Colonic mucosa (tissue), 4 donors: ENCODE results near the gene CHML. TPM values are rescaled to one million over a fixed set of nuclear protein-coding genes. Genes with fewer than 3 reads are reported as not detected.
A peak's percentile ranks its signal among the peaks of the same experiment; 100 is the strongest.

Experiments used
- DNase-seq: peaks from one replicate; pipeline ENCODE4 v3.0.0-alpha.2; 2020
- H3K27ac ChIP-seq: fragments of 200-600 bp; one replicate; pipeline ENCODE4 v1.8.0; 2021
- H3K27me3 ChIP-seq: fragments of 200-600 bp; one replicate; pipeline ENCODE4 v1.8.0; 2021
- H3K36me3 ChIP-seq: fragments of 200-600 bp; one replicate; pipeline ENCODE4 v1.8.0; 2021
- H3K4me1 ChIP-seq: fragments of 200-600 bp; one replicate; pipeline ENCODE4 v1.8.0; 2021; ENCODE audit warnings: mild to moderate bottlenecking
- H3K4me3 ChIP-seq: fragments of 200-600 bp; one replicate; pipeline ENCODE4 v1.8.0; 2021
- H3K9ac ChIP-seq, 2 donors: one replicate each; pipeline ENCODE4 v1.7.0; 2013; ENCODE audit warnings: control low read depth in 2 of 2, low read depth in 2 of 2, low read length in 2 of 2
- H3K9me3 ChIP-seq: fragments of 200-600 bp; one replicate; pipeline ENCODE4 v1.8.0; 2021
- intact Hi-C: fragments of 100-400 bp; cut with DNase I; formaldehyde crosslinking; loops from one replicate; pipeline ENCODE4 v1.14.1; 2022
- total RNA-seq, 2 donors: library from RNA; stranded (reverse); fragmentation: NEBNext Ultra II Directional in 1 of 2; extraction: Animal tissue kit (Norgen Biotek cat#: 25700) in 1 of 2; gene quantifications; one replicate each; pipeline ENCODE4 v1.2.1, GENCODE V29; 2021
- TF ChIP-seq, protein P1 (sequence below): fragments of 200-600 bp; IDR thresholded peaks from one replicate; pipeline ENCODE4 v1.8.0; 2022; ENCODE audit warnings: antibody characterized with exemption, mild to moderate bottlenecking
- donor health status: healthy.
- donor health status: DM: no; HTN: no; CAD: no.
- donor health status: DM: no; HTN: no; CAD: no.

The CHML gene
- total RNA-seq, 2 donors from 2014 or later: 5.7 to 10.6 TPM

- DNase-seq: no peak
Observed at GRCh38 chr1:241630005-241630404, 10.2 kb downstream of the CHML start.

GRCh38 chr1:241627453-241628259 lies 12.5 kb downstream of the CHML start:
- H3K9me3 ChIP-seq: no peaks in the 10 kb centered on the region
- peak overlapping the region; percentile 15 for H3K27ac ChIP-seq
- H3K36me3 ChIP-seq: no peaks in the 10 kb centered on the region
- H3K4me1 ChIP-seq: no peaks in the 10 kb centered on the region
- no peak overlapping the region for H3K4me3 ChIP-seq
- TF ChIP-seq, protein P1, sequence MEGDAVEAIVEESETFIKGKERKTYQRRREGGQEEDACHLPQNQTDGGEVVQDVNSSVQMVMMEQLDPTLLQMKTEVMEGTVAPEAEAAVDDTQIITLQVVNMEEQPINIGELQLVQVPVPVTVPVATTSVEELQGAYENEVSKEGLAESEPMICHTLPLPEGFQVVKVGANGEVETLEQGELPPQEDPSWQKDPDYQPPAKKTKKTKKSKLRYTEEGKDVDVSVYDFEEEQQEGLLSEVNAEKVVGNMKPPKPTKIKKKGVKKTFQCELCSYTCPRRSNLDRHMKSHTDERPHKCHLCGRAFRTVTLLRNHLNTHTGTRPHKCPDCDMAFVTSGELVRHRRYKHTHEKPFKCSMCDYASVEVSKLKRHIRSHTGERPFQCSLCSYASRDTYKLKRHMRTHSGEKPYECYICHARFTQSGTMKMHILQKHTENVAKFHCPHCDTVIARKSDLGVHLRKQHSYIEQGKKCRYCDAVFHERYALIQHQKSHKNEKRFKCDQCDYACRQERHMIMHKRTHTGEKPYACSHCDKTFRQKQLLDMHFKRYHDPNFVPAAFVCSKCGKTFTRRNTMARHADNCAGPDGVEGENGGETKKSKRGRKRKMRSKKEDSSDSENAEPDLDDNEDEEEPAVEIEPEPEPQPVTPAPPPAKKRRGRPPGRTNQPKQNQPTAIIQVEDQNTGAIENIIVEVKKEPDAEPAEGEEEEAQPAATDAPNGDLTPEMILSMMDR: peak; percentile 50
- H3K9ac ChIP-seq: no peak overlapping the region
- intact Hi-C loops: no loop called here
- H3K27me3 ChIP-seq: no peaks in the 10 kb centered on the region
- peak; percentile 56 for DNase-seq

More at GRCh38 chr1:241630005-241630404, 10.2 kb downstream of the CHML start:
- Histone ChIP-seq H3K4me3 (no peak overlapping the region), H3K9me3 (no peaks in the 10 kb centered on the region), H3K9ac (no peak overlapping the region), H3K27ac (no peak overlapping the region), H3K27me3 (no peaks in the 10 kb centered on the region), H3K36me3 (no peaks in the 10 kb centered on the region), H3K4me1 (no peaks in the 10 kb centered on the region)
- TF ChIP-seq, protein P1: no peak
- intact Hi-C loops: no loop called here

- TF ChIP-seq, protein P1: no peak
- no peak overlapping the region for H3K9ac ChIP-seq
- intact Hi-C loops: no loop called here
- no peaks in the 10 kb centered on the region for H3K4me1 ChIP-seq
- H3K4me3 ChIP-seq: no peak overlapping the region
- no peak overlapping the region for H3K27ac ChIP-seq
- H3K27me3 ChIP-seq: no peaks in the 10 kb centered on the region
- H3K9me3 ChIP-seq: no peaks in the 10 kb centered on the region
- H3K36me3 ChIP-seq: no peaks in the 10 kb centered on the region
- no peak for DNase-seq
Observed at GRCh38 chr1:241624935-241625334, 15.2 kb downstream of the CHML start.

- no peaks in the 10 kb centered on the region for H3K36me3 ChIP-seq
- H3K27ac ChIP-seq: no peak overlapping the region
- no peaks in the 10 kb centered on the region for H3K27me3 ChIP-seq
- no peaks in the 10 kb centered on the region for H3K9me3 ChIP-seq
- no peak overlapping the region for H3K9ac ChIP-seq
- TF ChIP-seq, protein P1: no peak
- no peaks in the 10 kb centered on the region for H3K4me1 ChIP-seq
- H3K4me3 ChIP-seq: no peak overlapping the region
- intact Hi-C loops: no loop called here
- DNase-seq: no peak
Observed at GRCh38 chr1:241622669-241623068, 17.5 kb downstream of the CHML start.

GRCh38 chr1:241617426-241617825 lies 22.7 kb downstream of the CHML start:
- no peaks in the 10 kb centered on the region for H3K9me3 ChIP-seq
- no peak overlapping the region for H3K4me3 ChIP-seq
- H3K4me1 ChIP-seq: peaks cover 5% of the 10 kb centered on the region
- H3K36me3 ChIP-seq: no peaks in the 10 kb centered on the region
- intact Hi-C loops: loop anchor here (10.0 kb wide), 1 partner anchor 377 kb away; the partner anchor contains the start of gene MAP1LC3C
- no peak for DNase-seq
- TF ChIP-seq, protein P1: no peak
- H3K9ac ChIP-seq: no peak overlapping the region
- no peaks in the 10 kb centered on the region for H3K27me3 ChIP-seq
- H3K27ac ChIP-seq: no peak overlapping the region
